GM19438 (cell line): ENCODE data around the gene SSPN.

Experiments used
- ATAC-seq: cut with Tn5 transposase; IDR thresholded peaks from one replicate; pipeline ENCODE4 v1.9.1; 2021; ENCODE audit warnings: low read depth; ENCODE audit not compliant: unreplicated experiment

SSPN gene

DNA sequence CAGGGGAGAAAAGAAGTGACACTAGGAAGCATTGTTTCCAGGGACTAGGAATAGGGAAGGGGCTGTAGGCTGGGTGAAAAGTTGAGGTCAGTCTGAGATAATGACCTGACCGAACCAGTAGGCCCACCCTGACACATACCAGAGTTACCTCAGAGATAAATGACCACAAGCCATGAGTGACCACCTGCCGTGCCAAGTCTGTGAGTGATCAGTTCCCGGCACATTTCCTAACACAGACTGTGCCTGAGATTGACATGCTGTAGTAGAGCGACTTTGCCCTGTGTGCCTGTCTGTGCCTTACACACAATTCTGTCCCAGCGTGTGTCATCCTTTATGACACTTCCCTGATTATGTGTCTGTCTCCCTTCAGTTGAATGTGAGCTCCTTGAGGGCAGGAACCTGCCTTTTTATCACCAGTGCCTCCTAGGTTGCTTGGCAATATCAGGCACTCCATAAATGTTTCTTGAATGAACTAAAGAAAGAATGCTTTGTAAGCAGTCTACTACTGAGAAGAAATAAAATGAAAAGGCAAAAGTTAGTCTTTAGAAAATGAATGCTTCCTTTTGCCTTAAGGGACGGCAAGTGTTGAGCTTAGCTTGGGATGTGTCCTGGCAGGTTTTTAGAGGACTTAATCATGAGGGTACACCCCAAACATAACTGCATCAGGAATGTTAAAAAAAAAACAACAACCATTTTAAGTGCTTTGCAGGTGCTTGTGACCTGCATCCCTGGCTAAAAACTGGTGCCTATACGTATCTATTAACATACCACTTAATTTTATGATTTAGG, 9.6 kb upstream of the SSPN start:
- ATAC-seq, result no peak

GRCh38 chr12:26187014-26187798, 8.2 kb upstream of the SSPN start:
- no peak for ATAC-seq

DNA sequence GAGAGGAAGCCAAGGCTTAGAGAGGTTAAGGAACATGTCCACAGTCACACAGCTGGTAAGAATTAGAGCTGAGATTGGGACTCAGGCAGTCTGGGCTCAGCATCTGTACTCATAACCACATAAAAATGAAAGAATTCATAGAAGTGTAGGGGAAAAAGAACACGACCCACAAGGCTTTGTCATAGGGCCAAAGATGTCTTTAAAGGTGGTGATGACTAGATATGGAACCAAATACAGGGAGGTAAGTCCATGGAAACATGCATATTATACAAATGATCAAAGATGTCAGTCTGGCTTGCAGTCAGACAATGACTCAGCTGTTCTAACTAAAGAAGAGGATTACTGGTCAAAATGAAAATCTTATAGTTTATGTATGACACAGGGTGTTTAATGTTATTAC, 7.2 kb upstream of the SSPN start:
- no peak for ATAC-seq

DNA sequence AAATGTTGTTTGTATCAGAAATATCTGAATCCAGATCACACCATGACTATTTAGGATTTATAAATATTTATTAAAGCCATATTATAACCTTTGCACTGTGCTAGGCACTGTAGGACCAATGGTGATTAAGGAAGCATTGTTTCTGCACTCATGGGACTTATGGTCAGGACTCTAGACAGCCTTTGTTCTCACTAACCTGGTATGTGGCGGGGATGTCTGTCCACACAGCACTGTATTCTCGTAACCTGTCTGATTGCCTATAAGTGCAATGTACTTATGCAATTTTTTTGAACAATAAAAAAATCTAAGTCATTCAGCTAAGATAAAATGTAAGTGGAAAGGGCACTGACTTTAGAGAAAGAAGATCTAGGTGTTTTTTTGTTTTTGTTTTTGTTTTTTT, 6.7 kb upstream of the SSPN start:
- ATAC-seq, result no peak

GRCh38 chr12:26192142-26192541, 3.2 kb upstream of the SSPN start:
- ATAC-seq, result no peak

- no peak for ATAC-seq
Measured at GRCh38 chr12:26193539-26193938, 1.8 kb upstream of the SSPN start.

- ATAC-seq, result peak; percentile 59
Measured at GRCh38 chr12:26195641-26196420, 458 bp downstream of the SSPN start.

DNA sequence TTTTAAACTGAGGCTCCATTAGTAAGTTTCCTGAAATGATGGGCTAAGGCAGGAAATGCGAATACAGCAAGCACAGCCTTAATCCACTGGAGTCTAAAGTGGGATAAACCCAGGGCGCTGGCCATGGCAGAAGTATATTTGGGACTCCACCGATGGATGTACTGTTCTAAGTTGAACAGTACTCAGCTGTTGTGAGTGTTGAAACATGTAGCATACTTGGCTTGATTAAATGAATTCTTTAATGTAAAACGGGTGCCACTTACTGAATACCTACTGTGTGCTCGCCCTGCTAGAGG, 996 bp downstream of the SSPN start:
- ATAC-seq, result no peak

DNA sequence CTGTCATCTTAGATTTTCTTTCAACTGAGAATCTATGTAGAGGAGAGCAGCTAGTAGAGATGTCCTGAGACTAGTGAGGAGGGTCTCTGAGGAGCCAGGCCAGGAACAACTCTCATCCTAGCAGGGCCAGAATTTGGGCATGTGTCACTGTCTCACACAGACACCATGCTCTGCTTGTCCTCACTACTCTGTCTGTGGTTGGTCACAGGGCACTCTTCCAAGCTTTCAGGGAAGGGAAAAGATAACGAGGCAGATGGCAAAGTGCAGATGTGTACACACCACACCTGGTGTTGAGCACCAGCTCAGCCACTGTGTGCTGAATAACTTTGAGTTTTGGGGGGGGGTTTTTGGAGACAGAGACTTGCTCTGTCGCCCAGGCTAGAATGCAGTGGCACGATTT, 2.5 kb downstream of the SSPN start:
- ATAC-seq, result no peak

- no peak for ATAC-seq
Measured at GRCh38 chr12:26198742-26199141, 3.4 kb downstream of the SSPN start.

DNA sequence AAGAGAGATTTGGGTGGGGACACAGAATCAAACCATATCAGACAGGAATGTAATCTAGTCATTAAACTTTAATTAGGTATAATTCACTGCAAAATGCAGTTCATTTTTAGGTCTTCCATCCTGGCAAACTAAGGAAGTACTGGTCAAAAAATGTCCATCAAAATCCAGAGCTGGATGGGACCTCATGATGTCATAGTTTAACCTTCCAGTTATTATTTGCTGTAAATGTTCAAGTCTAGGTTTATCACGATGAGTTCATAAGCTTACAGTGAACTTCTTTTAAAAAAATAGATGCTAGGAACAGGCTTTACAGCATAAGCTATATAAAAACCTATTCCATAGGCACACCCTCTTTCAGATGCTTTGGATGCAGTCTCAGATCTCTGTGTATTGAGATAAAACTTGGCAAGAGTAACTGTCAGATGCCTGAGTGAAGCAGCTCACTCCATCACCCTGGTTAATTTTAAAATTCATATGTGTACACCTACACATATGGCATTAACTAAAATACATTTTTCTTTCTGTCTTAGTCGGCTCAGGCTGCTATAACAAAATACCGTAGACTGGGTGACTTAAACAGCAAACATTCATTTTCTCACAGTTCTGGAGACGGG, 7.9 kb downstream of the SSPN start:
- ATAC-seq, result no peak

DNA sequence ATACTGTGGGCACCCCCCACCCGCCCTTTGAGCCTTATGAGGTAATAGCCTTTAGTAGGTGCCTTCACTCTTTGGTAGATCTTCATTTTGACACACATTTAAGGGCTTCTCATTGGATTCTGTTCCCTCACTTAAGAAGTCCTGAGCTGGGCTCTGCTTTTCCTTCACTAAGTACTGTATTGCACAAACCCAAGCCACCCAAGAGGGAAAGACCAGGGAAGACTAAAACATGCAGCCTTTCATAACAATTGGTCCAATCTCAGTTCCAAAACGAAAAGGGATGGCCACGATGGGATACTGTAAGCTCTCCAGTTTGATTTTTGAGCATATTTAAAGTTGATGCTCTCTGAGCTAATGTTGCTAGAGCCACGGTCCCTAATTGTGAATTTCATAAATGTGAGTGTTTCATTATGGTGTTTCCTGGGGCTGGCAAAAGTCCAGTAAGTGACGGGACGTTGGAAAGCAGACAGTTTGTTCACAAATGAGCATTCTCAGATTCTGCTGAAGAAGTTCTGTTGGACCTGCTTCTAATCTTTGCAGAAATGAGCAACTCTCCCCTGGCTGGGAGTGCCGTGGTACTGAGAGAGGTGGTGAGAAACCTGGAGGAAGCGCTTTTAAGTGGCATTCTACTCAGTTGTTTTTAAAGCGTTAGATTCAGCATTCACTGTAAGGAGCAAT, 9.4 kb downstream of the SSPN start:
- no peak for ATAC-seq

DNA sequence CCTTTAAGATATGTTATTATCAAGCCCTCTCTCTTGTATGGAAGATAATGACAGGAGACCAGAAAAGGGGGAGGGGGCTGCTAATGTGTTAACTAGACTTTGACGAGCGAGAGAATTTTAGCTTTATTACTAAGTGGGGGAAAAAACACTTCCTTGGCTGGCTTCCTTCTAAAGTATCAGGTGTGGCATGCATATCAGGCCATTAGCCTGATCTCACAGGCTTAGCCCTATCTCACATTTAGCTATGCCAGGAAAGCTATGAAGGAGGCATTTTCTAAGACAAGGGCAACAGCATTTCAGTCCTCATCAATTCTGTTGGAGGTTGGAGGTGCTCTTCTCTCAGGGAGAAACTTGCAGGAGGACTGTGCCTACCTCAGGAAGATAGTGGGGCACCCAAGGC, 9.9 kb downstream of the SSPN start:
- ATAC-seq, result no peak

- no peak for ATAC-seq
Measured at GRCh38 chr12:26205941-26206340, 10.6 kb downstream of the SSPN start.

GRCh38 chr12:26211331-26211730, 16.0 kb downstream of the SSPN start:
- no peak for ATAC-seq

- ATAC-seq, result no peak
Measured at GRCh38 chr12:26212396-26212795, 17.0 kb downstream of the SSPN start.

- ATAC-seq, result no peak
Measured at GRCh38 chr12:26212988-26213387, 17.6 kb downstream of the SSPN start.

DNA sequence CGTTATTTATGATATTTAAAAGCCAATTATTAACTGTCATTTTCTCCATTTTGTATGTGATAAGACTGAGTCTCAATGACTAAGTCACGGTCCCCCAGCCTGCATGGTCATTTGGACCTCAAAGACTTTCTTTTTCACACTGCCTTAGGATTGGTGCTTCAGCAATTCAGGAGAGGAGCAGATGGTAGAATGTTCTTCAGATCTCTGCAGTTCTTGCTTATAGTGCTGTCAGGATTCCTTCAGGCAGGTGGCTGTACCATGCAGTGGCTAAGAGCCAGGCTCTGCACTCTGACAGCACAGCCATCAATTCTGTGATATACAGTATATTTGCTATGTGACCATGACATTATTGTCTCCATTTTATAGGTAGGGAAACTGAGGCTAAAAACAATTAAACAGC, 18.7 kb downstream of the SSPN start:
- no peak for ATAC-seq

GRCh38 chr12:26219736-26220135, 24.4 kb downstream of the SSPN start:
- no peak for ATAC-seq

DNA sequence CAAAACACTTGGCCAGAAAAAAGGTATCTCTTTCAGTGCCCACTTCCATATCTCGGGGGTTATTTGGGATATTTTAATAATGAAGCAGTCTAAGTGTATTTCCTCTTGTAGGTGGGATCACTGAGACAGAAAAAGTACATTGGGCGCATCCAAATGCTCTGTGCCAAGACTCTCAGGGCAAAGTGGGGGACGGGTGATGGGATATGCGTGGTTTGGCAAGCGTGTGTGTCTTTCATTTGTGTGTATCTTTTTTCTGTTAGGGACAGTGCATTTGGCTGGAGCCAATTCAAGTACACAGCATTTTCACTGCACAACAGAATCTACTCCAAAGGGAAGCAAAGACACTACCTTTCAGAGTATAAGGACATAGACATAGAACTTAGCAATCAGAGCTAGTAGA, 29.3 kb downstream of the SSPN start:
- no peak for ATAC-seq

- no peak for ATAC-seq
Measured at GRCh38 chr12:26226122-26226521, 30.7 kb downstream of the SSPN start.
